NCI-H748 (cell line): ENCODE measurements around the gene OTOG.

Source experiments
- DNase-seq: peaks from one replicate; lab custom pipeline; 2025; ENCODE audit not compliant: unreplicated experiment; lab: John Stamatoyannopoulos, UW

OTOG gene

DNA sequence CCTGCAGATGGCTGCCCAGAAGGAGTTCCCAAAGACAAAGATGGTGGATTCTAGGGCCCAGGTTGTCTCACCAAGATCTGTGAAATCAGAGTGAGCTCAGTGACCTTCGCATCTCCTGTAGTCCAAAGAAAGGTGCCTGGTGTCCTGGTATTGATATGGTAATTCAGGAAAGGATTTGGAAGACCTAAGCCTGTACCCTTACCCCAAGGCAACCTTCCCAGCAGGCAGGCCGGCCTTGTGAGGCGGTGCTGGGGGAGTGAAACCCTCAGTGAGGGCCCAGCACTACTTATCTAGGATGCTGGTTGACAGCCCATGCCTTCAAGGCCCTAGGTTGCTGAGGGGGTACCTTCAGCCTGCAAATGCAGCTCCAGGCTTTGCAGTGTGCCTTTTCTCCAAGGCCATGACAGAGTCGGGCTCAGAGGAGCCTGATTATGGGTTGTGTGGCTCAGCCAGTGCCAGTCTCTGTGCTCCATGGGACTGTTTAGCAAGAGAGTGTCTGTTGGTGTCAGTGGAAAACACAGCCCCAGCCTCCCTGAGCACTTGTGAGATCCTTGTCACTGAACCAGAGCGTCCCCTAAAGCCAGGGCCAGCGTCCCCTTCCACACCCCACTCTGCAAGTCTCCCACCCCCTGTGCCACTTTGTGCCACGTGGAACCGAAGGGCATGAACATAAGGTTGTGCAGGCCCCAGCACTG lies 99.5 kb downstream of the OTOG start:
- no peak for DNase-seq

DNA sequence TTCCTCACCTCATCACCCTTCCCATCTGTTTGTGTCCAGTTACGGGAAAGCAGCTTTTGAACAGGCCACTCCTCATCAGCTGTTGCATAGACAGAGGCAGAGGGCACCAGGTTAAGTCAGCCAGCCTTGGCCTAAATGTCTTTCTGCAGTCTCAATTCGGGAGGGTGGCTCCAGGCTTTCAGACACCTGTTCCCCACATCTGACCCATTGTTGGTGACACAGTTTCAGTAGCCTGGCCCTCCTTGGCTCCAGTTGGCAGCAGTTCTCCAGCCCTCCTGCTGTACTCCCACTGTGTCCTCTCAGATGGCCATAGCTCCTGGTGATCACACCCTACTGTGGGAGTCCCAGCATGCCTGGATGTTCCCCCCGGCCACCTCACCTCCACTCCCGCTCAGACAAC lies 101.5 kb downstream of the OTOG start:
- no peak for DNase-seq

DNA sequence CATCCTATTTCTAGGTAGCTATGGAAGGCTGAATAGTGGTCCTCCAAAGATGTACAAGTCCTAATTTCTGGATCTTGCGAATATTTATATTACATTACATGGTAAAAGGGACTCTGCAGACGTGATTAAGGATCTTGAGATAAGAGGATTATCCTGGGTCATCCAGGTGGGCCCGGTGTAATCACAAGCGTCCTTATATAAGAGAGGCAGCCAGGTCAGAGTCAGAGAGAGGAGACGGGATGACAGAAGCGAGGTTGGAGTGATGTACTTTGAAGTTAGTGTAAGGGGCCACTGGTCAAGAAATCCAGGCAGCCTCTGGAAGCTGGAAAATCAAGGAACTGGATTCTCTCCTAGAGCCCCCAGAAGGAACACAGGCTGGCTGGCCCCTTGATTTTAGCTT lies 102.2 kb downstream of the OTOG start:
- no peak for DNase-seq

DNA sequence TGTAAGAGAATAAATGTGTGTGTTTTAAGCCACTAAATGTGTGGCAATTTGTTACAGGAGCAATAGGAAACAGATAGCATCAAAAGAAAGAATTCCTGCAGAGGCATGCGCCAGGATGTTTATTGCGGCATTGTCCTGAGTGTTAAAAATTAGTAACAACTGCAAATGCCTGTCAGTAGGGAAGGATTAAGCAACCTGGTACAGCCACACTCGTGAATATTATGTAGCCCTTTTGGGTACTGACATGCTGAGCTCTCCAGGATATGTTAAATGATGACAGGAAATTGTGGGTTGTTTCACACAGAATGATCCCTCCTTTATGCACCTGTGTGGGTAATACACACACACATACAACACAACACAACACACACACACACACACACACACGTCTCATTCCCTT lies 102.6 kb downstream of the OTOG start:
- DNase-seq: no peak

GRCh38 chr11:17650127-17650911 lies 103.3 kb downstream of the OTOG start:
- no peak for DNase-seq

- no peak for DNase-seq
Measured at GRCh38 chr11:17651061-17651460, 104.0 kb downstream of the OTOG start.

DNA sequence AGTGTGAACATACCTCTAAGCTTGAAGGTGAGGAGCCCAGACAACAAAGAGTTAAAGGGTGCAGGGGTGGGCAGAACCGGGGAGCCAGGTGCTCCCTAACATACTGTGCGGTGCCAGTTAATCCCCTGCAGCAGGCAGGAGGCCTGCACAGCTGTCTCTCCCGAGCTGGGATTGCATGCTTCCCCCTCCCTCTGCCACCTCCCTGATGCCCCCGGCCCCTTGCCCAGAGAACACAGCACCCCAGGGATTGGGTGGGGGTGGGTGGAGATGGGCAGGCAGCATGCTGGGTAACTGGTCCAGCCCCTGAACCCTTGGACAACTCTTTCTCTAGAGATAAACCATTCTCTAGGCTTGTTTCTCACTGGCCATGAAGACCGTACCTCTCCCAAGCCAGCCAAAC lies 104.6 kb downstream of the OTOG start:
- DNase-seq: no peak

- no peak for DNase-seq
Measured at GRCh38 chr11:17652556-17652955, 105.5 kb downstream of the OTOG start.

- no peak for DNase-seq
Measured at GRCh38 chr11:17653611-17654010, 106.6 kb downstream of the OTOG start.

- DNase-seq: no peak
Measured at GRCh38 chr11:17655682-17656081, 108.6 kb downstream of the OTOG start.

DNA sequence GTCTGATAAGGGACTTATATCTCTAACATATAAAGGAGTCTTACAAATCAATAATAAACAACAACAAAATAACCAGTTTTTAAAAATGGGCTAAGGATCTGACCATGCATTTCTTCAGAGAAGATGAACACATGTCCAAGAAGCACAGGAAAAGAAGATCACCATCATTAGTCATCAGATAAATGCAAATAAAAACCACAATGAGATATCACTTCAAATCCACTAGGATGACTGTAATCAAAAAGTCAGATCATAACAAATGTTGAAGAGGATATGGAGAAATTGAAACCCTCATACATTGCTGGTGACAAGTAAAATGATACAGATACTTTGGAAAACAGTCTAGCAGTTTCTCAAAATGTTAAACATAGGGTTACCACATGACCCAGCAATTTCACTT lies 111.2 kb downstream of the OTOG start:
- DNase-seq: no peak

DNA sequence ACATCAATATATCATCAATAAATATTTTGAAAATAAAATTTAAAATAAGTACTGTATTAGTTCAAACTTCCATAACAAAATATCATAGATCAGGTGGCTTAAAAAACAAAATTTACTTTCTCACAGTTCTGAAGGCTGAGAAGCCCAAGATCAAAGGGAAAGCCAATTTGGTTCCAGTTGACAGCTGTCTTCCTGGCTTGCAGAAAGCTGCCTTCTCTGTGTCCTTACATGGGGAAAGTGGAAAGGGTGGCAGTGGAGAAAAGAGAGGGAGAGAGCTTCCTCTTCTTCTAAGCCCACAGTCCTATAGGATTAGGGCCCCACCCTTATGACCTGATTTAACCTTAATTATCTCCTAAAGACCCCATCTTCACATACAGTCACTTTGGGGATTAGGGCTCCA lies 121.1 kb downstream of the OTOG start:
- DNase-seq: no peak

GRCh38 chr11:17672469-17672868 lies 125.4 kb downstream of the OTOG start:
- no peak for DNase-seq

- no peak for DNase-seq
Measured at GRCh38 chr11:17673951-17674350, 126.9 kb downstream of the OTOG start.

DNA sequence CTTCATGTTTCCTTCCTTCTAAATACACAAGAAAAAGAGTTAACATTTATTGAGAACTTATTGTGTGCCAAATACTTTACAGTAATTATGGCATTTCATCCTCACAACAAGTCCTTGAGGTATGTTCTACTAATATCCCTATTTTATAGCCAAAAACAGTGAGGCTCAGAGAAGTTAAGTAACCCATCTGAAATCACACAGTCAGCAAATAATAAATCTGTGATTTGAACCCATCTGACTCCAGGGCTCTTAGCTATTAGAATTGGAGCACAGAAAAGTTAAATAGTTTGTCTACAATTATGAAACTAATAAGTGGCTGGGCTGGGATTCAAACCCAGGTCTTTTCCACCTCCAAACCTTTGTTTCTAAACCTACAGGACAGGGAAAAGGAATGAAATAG lies 135.8 kb downstream of the OTOG start:
- no peak for DNase-seq

GRCh38 chr11:17683377-17684161 lies 136.5 kb downstream of the OTOG start:
- DNase-seq: no peak

DNA sequence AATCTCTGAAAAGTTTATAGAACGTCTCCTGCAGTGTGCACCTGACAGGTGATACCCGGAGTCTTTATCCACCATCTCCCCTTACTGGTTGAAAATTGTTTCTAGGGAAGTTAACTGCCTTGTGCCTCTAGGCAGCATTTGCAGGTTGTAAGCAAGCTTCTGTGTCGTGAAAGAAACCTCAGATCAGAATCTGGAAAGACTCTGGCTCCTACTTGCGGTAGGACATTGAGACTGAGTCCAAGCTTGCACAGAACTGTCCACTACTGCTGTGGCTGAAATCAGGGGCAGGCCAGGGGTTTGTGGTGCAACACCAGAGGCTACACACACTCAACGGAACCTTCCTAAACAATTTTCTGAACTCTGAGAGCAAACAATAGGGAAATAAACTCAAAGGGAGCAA lies 137.5 kb downstream of the OTOG start:
- DNase-seq: no peak

DNA sequence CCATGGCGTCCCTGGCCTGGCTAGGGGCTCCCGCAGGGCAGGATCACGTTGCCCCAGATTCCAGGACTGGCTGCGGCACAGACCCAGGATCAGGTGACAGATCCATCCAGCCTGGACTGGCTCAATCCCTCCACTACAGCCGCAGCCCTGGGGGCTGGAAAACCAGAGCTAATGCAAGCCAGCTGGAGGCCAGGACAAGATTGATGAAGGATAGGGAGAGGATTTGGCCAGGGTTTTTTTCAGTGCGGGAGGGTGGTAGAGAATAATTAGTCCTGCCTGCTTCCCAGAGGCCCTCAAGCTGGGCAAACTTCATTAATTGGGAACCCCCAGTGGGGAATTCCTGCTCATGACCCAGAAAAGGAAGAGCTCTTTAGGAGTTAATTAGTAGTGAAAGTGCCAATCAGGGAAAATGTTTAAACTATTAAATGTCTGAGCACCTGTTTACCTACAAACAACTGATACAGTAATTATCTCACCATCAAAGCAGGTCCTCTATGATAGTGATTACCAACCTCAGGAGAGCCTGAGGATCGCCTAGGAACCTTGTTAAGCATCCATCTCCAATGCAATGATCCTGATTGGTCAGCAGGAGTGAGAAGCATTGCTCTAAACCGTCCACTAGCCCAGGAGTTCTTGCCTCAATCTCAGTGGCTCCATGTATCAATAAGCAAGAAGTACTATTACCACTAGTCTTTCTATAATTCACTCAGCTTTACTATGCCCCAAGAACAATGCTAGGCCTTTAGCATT lies 139.3 kb downstream of the OTOG start:
- DNase-seq: peak; percentile 51

GRCh38 chr11:17687946-17688670 lies 141.0 kb downstream of the OTOG start:
- DNase-seq: no peak

- DNase-seq: no peak
Measured at GRCh38 chr11:17691550-17691949, 144.5 kb downstream of the OTOG start.

DNA sequence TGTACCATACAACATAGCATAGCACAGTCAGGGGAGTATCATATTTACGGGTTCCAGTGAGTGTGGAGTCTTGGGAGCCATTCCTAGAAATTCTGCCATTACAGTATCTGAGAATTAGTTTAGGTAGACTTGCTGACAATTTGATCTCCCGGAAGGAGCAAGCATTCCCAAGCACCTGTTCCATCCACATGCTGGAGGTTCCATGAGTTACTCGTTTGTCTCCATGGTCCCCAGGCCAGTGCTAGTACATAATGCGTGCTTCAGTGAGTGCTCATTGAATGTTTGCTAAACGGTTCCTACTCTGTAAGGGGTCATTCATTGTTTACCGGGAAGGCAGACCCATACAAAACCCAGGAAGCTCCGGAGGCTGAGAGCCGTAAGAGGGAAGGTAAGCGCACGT lies 144.9 kb downstream of the OTOG start:
- DNase-seq: peak; percentile 63
